DND-41 (cell line): Measurements from ENCODE around the gene ARFIP1.

Source experiments
- ATAC-seq: fragments of 200-7000 bp; cut with Tn5 transposase; 3 replicates; pipeline ENCODE4 v1.9.1; 2021; ENCODE audit warnings: low read depth; ENCODE audit not compliant: insufficient read depth
- DNase-seq: peaks from one replicate; pipeline ENCODE4 v3.0.0-alpha.2; 2020
- H2AFZ ChIP-seq: 2 replicates; pipeline ENCODE4 v1.6.0; 2012; ENCODE audit warnings: low read depth, low read length
- H3K27ac ChIP-seq: 2 replicates; pipeline ENCODE4 v1.5.1; 2012; ENCODE audit warnings: low read length, inconsistent platforms
- H3K27me3 ChIP-seq: fragments of 200-600 bp; sonication (generic); 2 replicates; pipeline ENCODE4 v1.6.0; 2012; ENCODE audit warnings: low read length, mild to moderate bottlenecking, inconsistent platforms; ENCODE audit not compliant: insufficient read depth, poor library complexity
- H3K36me3 ChIP-seq: 2 replicates; pipeline ENCODE4 v1.5.1; 2012; ENCODE audit warnings: low read length, inconsistent platforms; ENCODE audit not compliant: insufficient read depth
- H3K4me1 ChIP-seq: 2 replicates; pipeline ENCODE4 v1.5.1; 2012; ENCODE audit warnings: mild to moderate bottlenecking, low read length; ENCODE audit not compliant: insufficient read depth
- H3K4me2 ChIP-seq: 2 replicates; pipeline ENCODE4 v1.6.0; 2012; ENCODE audit warnings: mild to moderate bottlenecking, moderate library complexity, low read length, inconsistent platforms; ENCODE audit not compliant: insufficient read depth
- H3K4me3 ChIP-seq, 2 experiments: fragments of 200-600 bp in 1 of 2; shearing (Covaris generic) in 1 of 2; 2 replicates each; pipeline ENCODE4 v1.5.1; 2012 to 2016; ENCODE audit warnings: inconsistent platforms in 2 of 2, low read length in 2 of 2, mild to moderate bottlenecking in 2 of 2, low read depth in 1 of 2, moderate library complexity in 1 of 2
- H3K79me2 ChIP-seq: 2 replicates; pipeline ENCODE4 v1.6.0; 2012; ENCODE audit warnings: low read length, inconsistent platforms; ENCODE audit not compliant: insufficient read depth
- H3K9ac ChIP-seq: 2 replicates; pipeline ENCODE4 v1.6.0; 2012; ENCODE audit warnings: low read depth, mild to moderate bottlenecking, inconsistent platforms, low read length, moderate library complexity
- H3K9me3 ChIP-seq: 2 replicates; pipeline ENCODE4 v1.5.1; 2012; ENCODE audit warnings: low read length, moderate library complexity, mild to moderate bottlenecking, inconsistent platforms; ENCODE audit not compliant: insufficient read depth, severe bottlenecking
- H4K20me1 ChIP-seq: 2 replicates; pipeline ENCODE4 v1.6.0; 2012; ENCODE audit warnings: low read length; ENCODE audit not compliant: insufficient read depth
- EZH2 ChIP-seq: IDR thresholded peaks from 3 replicates; pipeline ENCODE4 v1.6.1; 2012; ENCODE audit warnings: borderline replicate concordance, low read depth, mild to moderate bottlenecking, moderate library complexity, low read length, inconsistent platforms; ENCODE audit not compliant: severe bottlenecking
- TF ChIP-seq, protein P1 (sequence below): IDR thresholded peaks from 2 replicates; pipeline ENCODE4 v1.5.1; 2012; ENCODE audit warnings: borderline replicate concordance, low read length, moderate library complexity, mild to moderate bottlenecking; ENCODE audit not compliant: poor library complexity, severe bottlenecking; ENCODE audit errors: extremely low read depth

ARFIP1 gene

DNA sequence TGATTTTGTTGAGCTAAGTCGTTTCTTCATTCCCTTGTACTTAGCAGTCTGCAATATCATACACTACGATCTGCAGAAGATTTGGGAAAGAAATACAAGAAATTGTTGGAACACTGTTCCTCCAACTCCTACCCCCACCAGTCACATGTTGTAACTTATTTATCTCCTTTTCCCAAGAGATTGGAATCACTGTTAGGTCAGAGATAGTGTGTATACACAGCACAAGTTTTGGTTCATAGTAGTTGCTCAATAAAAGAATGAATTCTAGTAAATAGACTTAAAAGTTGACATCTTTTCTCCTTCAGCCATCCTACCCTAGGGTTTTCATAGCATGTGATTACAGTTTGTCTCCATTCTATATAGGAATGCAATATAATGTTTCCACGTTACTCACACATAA is 68.8 kb downstream of the ARFIP1 start:
- no peak overlapping the region for H3K9ac ChIP-seq
- no peak for DNase-seq
- TF ChIP-seq, protein P1, sequence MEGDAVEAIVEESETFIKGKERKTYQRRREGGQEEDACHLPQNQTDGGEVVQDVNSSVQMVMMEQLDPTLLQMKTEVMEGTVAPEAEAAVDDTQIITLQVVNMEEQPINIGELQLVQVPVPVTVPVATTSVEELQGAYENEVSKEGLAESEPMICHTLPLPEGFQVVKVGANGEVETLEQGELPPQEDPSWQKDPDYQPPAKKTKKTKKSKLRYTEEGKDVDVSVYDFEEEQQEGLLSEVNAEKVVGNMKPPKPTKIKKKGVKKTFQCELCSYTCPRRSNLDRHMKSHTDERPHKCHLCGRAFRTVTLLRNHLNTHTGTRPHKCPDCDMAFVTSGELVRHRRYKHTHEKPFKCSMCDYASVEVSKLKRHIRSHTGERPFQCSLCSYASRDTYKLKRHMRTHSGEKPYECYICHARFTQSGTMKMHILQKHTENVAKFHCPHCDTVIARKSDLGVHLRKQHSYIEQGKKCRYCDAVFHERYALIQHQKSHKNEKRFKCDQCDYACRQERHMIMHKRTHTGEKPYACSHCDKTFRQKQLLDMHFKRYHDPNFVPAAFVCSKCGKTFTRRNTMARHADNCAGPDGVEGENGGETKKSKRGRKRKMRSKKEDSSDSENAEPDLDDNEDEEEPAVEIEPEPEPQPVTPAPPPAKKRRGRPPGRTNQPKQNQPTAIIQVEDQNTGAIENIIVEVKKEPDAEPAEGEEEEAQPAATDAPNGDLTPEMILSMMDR = no peak
- TF ChIP-seq EZH2 = no peak
- ATAC-seq = no peak
- H3K36me3 ChIP-seq = no peaks in the 10 kb centered on the region
- no peaks in the 10 kb centered on the region for H4K20me1 ChIP-seq
- H3K27me3 ChIP-seq = no peaks in the 10 kb centered on the region
- no peaks in the 10 kb centered on the region for H3K79me2 ChIP-seq
- no peak overlapping the region for H3K27ac ChIP-seq
- no peak overlapping the region for H3K4me2 ChIP-seq
- no peak overlapping the region for H3K4me3 ChIP-seq
- H2AFZ ChIP-seq = no peak overlapping the region
- H3K4me1 ChIP-seq = peaks cover 9% of the 10 kb centered on the region
- H3K9me3 ChIP-seq = peaks cover 4% of the 10 kb centered on the region

DNA sequence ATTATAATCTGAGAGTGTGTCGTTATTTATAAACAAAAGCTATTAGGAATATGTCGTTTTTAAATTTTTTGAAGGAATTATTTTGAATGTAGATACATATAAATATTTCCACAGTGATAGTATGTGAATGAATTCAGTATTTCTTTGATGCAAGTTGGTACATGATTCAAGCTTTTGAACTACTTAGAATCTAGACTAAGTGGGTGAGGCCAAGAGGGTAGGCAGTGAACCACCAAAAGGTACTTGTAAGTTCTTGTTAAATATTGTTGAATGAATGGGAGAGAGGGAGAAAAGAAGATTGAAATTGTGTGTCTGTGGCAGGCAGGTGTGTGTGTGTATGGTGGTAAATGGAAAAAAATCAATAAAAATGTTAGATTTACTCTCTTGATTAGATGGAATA is 69.6 kb downstream of the ARFIP1 start:
- Histone ChIP-seq H3K27me3 (no peaks in the 10 kb centered on the region), H3K4me2 (no peak overlapping the region), H3K36me3 (no peaks in the 10 kb centered on the region), H3K79me2 (no peaks in the 10 kb centered on the region), H3K4me3 (no peak overlapping the region), H3K9ac (no peak overlapping the region), H3K27ac (no peak overlapping the region), H4K20me1 (no peaks in the 10 kb centered on the region), H2AFZ (no peak overlapping the region), H3K4me1 (peaks cover 9% of the 10 kb centered on the region), H3K9me3 (peaks cover 9% of the 10 kb centered on the region)
- DNase-seq (no peak), ATAC-seq (no peak)
- TF ChIP-seq EZH2 = no peak
- TF ChIP-seq, protein P1 = no peak

DNA sequence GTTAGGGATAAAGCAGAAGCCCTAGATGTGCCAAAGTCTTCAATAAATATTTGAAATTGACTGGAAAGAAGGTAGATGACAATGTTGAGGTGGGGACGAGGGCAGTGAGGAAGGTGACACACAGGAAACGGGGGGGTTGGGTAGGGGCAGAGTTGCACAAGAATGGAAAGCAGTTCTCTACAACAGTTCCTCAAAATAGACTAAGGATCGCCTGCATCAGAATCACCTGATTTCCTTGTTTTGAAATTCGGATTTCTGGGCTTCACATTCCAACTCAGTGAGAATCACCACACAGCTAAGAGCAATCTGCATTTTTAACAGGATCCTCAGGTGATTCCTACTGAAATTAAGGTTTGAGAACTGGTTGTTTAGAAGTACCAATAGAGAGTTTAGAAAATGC is 70.6 kb downstream of the ARFIP1 start:
- Histone ChIP-seq H3K27ac (no peak overlapping the region), H3K79me2 (no peaks in the 10 kb centered on the region), H3K4me3 (no peak overlapping the region), H3K36me3 (no peaks in the 10 kb centered on the region), H3K9me3 (peaks cover 9% of the 10 kb centered on the region), H4K20me1 (no peaks in the 10 kb centered on the region), H3K27me3 (no peaks in the 10 kb centered on the region), H3K9ac (no peak overlapping the region), H3K4me1 (peaks cover 9% of the 10 kb centered on the region), H3K4me2 (no peak overlapping the region), H2AFZ (no peak overlapping the region)
- DNase-seq = peak; percentile 41
- ATAC-seq = peak; percentile 70
- TF ChIP-seq EZH2 = no peak
- TF ChIP-seq, protein P1 = no peak

DNA sequence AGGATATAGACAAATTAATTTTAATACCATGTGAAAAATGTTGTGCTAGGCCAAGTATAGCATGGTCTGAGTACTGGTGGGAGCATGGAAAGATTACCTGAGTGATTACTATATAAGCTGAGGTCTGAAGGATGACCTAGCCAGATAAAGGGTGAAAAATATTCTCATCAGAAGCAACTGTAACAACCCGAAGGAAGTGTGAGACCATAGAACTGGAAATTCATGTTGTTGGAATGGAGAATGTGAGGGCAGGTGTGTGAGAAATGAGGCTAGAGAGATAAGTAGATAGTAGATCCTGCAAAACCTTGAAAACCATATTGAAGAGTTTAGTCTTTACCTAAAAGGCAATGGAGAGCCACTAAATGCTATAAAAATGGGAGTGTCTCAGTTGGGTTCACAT is 71.5 kb downstream of the ARFIP1 start:
- Histone ChIP-seq H3K27ac (no peak overlapping the region), H4K20me1 (no peaks in the 10 kb centered on the region), H3K9ac (no peak overlapping the region), H3K79me2 (no peaks in the 10 kb centered on the region), H3K9me3 (peaks cover 9% of the 10 kb centered on the region), H3K4me1 (peaks cover 9% of the 10 kb centered on the region), H3K36me3 (no peaks in the 10 kb centered on the region), H2AFZ (no peak overlapping the region), H3K27me3 (no peaks in the 10 kb centered on the region), H3K4me2 (no peak overlapping the region), H3K4me3 (no peak overlapping the region)
- TF ChIP-seq, protein P1 = no peak
- TF ChIP-seq EZH2 = no peak
- DNase-seq (no peak), ATAC-seq (no peak)
